CD14-positive monocyte (primary cell): ENCODE data around the gene SLIT1. TPM values are rescaled to one million over a fixed set of nuclear protein-coding genes. Genes with fewer than 3 reads are reported as not detected.

Source experiments
- DNase-seq, 3 donors: peaks; one replicate each; pipeline ENCODE4 v3.0.0-alpha.2; 2011 to 2022
- H2AFZ ChIP-seq: 2 replicates; pipeline ENCODE4 v1.6.0; 2012; ENCODE audit warnings: mild to moderate bottlenecking, low read depth, low read length, inconsistent platforms; ENCODE audit not compliant: insufficient read depth, poor library complexity, severe bottlenecking
- H3K27ac ChIP-seq, 2 donors: 1 replicate in 1 of 2; 2 replicates in 1 of 2; pipeline ENCODE4 v1.5.1; 2012 to 2013; ENCODE audit warnings: low read length in 2 of 2, control low read depth in 1 of 2, inconsistent platforms in 1 of 2, low read depth in 1 of 2, mild to moderate bottlenecking in 1 of 2
- H3K27me3 ChIP-seq, 2 donors: one replicate each; pipeline versions ENCODE4 v1.6.0 to v1.6.1; 2011 to 2013; ENCODE audit warnings: low read length in 2 of 2; ENCODE audit not compliant: control insufficient read depth in 2 of 2, insufficient read depth in 2 of 2
- H3K36me3 ChIP-seq, 2 donors: replicated peaks in 1 of 2; 1 replicate in 1 of 2; 2 replicates in 1 of 2; pipeline versions ENCODE4 v1.5.1 to v1.6.1; 2012 to 2013; ENCODE audit warnings: low read length in 2 of 2, control low read depth in 1 of 2, inconsistent platforms in 1 of 2, mild to moderate bottlenecking in 1 of 2; ENCODE audit not compliant: insufficient read depth in 2 of 2, control insufficient read depth in 1 of 2
- H3K4me1 ChIP-seq, 2 donors: 1 replicate in 1 of 2; 2 replicates in 1 of 2; pipeline versions ENCODE4 v1.5.1 to v1.6.1; 2012 to 2013; ENCODE audit warnings: low read length in 2 of 2, control low read depth in 1 of 2, inconsistent platforms in 1 of 2, mild to moderate bottlenecking in 1 of 2, moderate library complexity in 1 of 2; ENCODE audit not compliant: insufficient read depth in 2 of 2, control insufficient read depth in 1 of 2
- H3K4me2 ChIP-seq: replicated peaks from 2 replicates; pipeline ENCODE3; 2012; ENCODE audit warnings: low read length, moderate library complexity, mild to moderate bottlenecking; ENCODE audit not compliant: poor library complexity, severe bottlenecking; ENCODE audit errors: extremely low read depth
- H3K4me3 ChIP-seq, 3 experiments: fragments of 200-600 bp in 1 of 3; sonication (generic) in 1 of 3; replicated peaks in 1 of 3; 1 replicate in 2 of 3; 2 replicates in 1 of 3; pipeline ENCODE4 v1.5.1; 2011 to 2013; ENCODE audit warnings: low read length in 3 of 3, mild to moderate bottlenecking in 3 of 3, control low read depth in 2 of 3, low read depth in 2 of 3, inconsistent platforms in 1 of 3, moderate library complexity in 1 of 3
- H3K79me2 ChIP-seq: 2 replicates; pipeline ENCODE4 v1.6.0; 2012; ENCODE audit warnings: mild to moderate bottlenecking, control low read depth, inconsistent platforms, low read length, moderate library complexity; ENCODE audit not compliant: insufficient read depth
- H3K9ac ChIP-seq: 2 replicates; pipeline ENCODE4 v1.6.0; 2017; ENCODE audit warnings: low read length, mild to moderate bottlenecking; ENCODE audit not compliant: insufficient read depth, poor library complexity, severe bottlenecking
- H3K9me3 ChIP-seq, 2 donors: replicated peaks in 1 of 2; 1 replicate in 1 of 2; 2 replicates in 1 of 2; pipeline versions ENCODE4 v1.5.1 to v1.6.1; 2012 to 2013; ENCODE audit warnings: low read length in 2 of 2, control low read depth in 1 of 2; ENCODE audit not compliant: control insufficient read depth in 1 of 2, insufficient read depth in 1 of 2
- H4K20me1 ChIP-seq: 2 replicates; pipeline ENCODE4 v1.6.0; 2012; ENCODE audit warnings: mild to moderate bottlenecking, low read length, control low read depth, moderate library complexity; ENCODE audit not compliant: insufficient read depth
- H3K27ac Mint-ChIP-seq, 7 donors: one replicate each; pipeline ENCODE4 v1.8.0; 2020; ENCODE audit warnings: mild to moderate bottlenecking in 7 of 7, mixed read lengths in 7 of 7, moderate library complexity in 6 of 7, inconsistent platforms in 2 of 7
- H3K27me3 Mint-ChIP-seq, 3 donors: one replicate each; pipeline ENCODE4 v1.8.0; 2021 to 2022; ENCODE audit warnings: low read depth in 3 of 3, mild to moderate bottlenecking in 3 of 3, mixed read lengths in 3 of 3, moderate library complexity in 3 of 3, inconsistent platforms in 1 of 3
- H3K36me3 Mint-ChIP-seq, 2 donors: one replicate each; pipeline ENCODE4 v1.8.0; 2020; ENCODE audit warnings: mixed read lengths in 2 of 2, inconsistent platforms in 1 of 2, mild to moderate bottlenecking in 1 of 2
- H3K4me1 Mint-ChIP-seq: one replicate; pipeline ENCODE4 v1.8.0; 2020; ENCODE audit warnings: mild to moderate bottlenecking, mixed read lengths
- H3K4me3 Mint-ChIP-seq, 2 donors: one replicate each; pipeline ENCODE4 v1.8.0; 2020; ENCODE audit warnings: mild to moderate bottlenecking in 2 of 2, mixed read lengths in 2 of 2, moderate library complexity in 1 of 2
- H3K9me3 Mint-ChIP-seq, 7 donors: one replicate each; pipeline ENCODE4 v1.8.0; 2020 to 2022; ENCODE audit warnings: mixed read lengths in 7 of 7, mild to moderate bottlenecking in 6 of 7, moderate library complexity in 6 of 7, inconsistent platforms in 2 of 7
- WGBS: methylation state at CpG from one replicate; pipeline ENCODE4 v1.1.5; 2013; ENCODE audit warnings: missing lambda C conversion rate; ENCODE audit not compliant: insufficient coverage; 5-methylcytosine and 5-hydroxymethylcytosine counted together
- intact Hi-C, 2 donors: fragments of 100-400 bp; cut with micrococcal nuclease; formaldehyde crosslinking; loops; one replicate each; pipeline versions ENCODE4 v1.15.0 to v1.15.1; 2023
- polyA plus RNA-seq, 3 donors: library from polyadenylated mRNA; depleted of rRNA in 1 of 3; unstranded in 2 of 3; stranded (reverse) in 1 of 3; fragments of 300-500 nt in 2 of 3; fragments of >200 nt in 1 of 3; fragmentation: Illumina TruSeq in 2 of 3; gene quantifications; 1 replicate in 2 of 3; 2 replicates in 1 of 3; pipeline ENCODE4 v1.2.3, GENCODE V29; 2012 to 2021
- TF ChIP-seq, protein P1 (sequence below): fragments of 200-600 bp; IDR thresholded peaks from one replicate; pipeline ENCODE4 v1.8.0; 2022; ENCODE audit warnings: antibody characterized with exemption, mild to moderate bottlenecking

Gene SLIT1
- polyA plus RNA-seq, 3 donors: 0.05 to 0.81 (median 0.16) TPM

- H3K27ac ChIP-seq: no peak overlapping the region
- no peak overlapping the region for H2AFZ ChIP-seq
- intact Hi-C loops: no loop called here
- no peak overlapping the region for H3K9ac ChIP-seq
- H3K9me3 Mint-ChIP-seq: peaks cover 0 to 2% (median 0%) of the 10 kb centered on the region in 7 donors
- H3K79me2 ChIP-seq: no peaks in the 10 kb centered on the region
- no peak overlapping the region for H3K4me2 ChIP-seq
- TF ChIP-seq, protein P1, sequence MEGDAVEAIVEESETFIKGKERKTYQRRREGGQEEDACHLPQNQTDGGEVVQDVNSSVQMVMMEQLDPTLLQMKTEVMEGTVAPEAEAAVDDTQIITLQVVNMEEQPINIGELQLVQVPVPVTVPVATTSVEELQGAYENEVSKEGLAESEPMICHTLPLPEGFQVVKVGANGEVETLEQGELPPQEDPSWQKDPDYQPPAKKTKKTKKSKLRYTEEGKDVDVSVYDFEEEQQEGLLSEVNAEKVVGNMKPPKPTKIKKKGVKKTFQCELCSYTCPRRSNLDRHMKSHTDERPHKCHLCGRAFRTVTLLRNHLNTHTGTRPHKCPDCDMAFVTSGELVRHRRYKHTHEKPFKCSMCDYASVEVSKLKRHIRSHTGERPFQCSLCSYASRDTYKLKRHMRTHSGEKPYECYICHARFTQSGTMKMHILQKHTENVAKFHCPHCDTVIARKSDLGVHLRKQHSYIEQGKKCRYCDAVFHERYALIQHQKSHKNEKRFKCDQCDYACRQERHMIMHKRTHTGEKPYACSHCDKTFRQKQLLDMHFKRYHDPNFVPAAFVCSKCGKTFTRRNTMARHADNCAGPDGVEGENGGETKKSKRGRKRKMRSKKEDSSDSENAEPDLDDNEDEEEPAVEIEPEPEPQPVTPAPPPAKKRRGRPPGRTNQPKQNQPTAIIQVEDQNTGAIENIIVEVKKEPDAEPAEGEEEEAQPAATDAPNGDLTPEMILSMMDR: no peak
- WGBS: 86% methylated on average over 8 of the region's 11 CpGs
- H3K4me1 Mint-ChIP-seq: peaks cover 7% of the 10 kb centered on the region
- H3K27me3 Mint-ChIP-seq: peaks cover 0 to 2% (median 0%) of the 10 kb centered on the region in 3 donors
- peaks cover 8 to 10% of the 10 kb centered on the region in 2 donors for H3K4me1 ChIP-seq
- H3K9me3 ChIP-seq: no peaks in the 10 kb centered on the region
- H3K27me3 ChIP-seq: no peaks in the 10 kb centered on the region
- H3K4me3 ChIP-seq: no peak overlapping the region
- H3K27ac Mint-ChIP-seq: no peak overlapping the region
- H3K4me3 Mint-ChIP-seq: no peak overlapping the region
- no peaks in the 10 kb centered on the region for H3K36me3 ChIP-seq
- no peaks in the 10 kb centered on the region for H4K20me1 ChIP-seq
- H3K36me3 Mint-ChIP-seq: no peaks in the 10 kb centered on the region
- DNase-seq: no peak
Measured at GRCh38 chr10:97135464-97135863, 50.3 kb downstream of the SLIT1 start.

DNA sequence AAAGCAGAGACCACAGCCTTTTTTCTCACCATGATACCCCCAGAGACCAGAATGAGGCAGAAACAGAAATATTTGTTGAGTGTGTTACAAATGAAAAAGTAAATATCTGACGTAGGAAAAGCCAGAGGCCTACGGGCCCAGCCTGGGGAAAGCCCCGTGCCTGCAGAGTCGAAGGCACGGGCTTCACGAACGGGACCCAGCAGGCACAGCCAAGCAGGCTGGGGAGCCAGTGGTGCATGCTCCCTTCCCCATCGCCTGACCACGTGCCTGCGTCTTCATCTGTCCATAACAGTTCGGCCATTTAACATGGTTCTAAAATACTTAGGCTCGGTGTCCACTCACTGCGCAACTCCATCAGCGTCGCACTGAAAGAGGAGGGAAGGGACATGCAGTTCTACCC, 50.8 kb downstream of the SLIT1 start:
- H3K9ac ChIP-seq: no peak overlapping the region
- H3K27ac Mint-ChIP-seq: peak overlapping the region in 1 of 7 donors; percentile 31
- intact Hi-C loops: no loop called here
- H4K20me1 ChIP-seq: no peaks in the 10 kb centered on the region
- no peaks in the 10 kb centered on the region for H3K27me3 ChIP-seq
- H2AFZ ChIP-seq: no peak overlapping the region
- TF ChIP-seq, protein P1: no peak
- H3K4me1 Mint-ChIP-seq: peaks cover 2% of the 10 kb centered on the region
- H3K27me3 Mint-ChIP-seq: peaks cover 0 to under 1% (median 0%) of the 10 kb centered on the region in 3 donors
- no peak overlapping the region for H3K4me3 Mint-ChIP-seq
- DNase-seq: no peak
- no peaks in the 10 kb centered on the region for H3K36me3 Mint-ChIP-seq
- peaks cover 0 to 2% (median 0%) of the 10 kb centered on the region in 7 donors for H3K9me3 Mint-ChIP-seq
- H3K4me1 ChIP-seq: peaks cover 3 to 5% of the 10 kb centered on the region in 2 donors
- no peak overlapping the region for H3K27ac ChIP-seq
- no peaks in the 10 kb centered on the region for H3K79me2 ChIP-seq
- H3K4me2 ChIP-seq: no peak overlapping the region
- H3K4me3 ChIP-seq: no peak overlapping the region
- no peaks in the 10 kb centered on the region for H3K36me3 ChIP-seq
- H3K9me3 ChIP-seq: no peaks in the 10 kb centered on the region
- WGBS: 92% methylated on average over 10 of the region's 15 CpGs
